ENCODE data around the gene SNORC.

SNORC gene

DNA sequence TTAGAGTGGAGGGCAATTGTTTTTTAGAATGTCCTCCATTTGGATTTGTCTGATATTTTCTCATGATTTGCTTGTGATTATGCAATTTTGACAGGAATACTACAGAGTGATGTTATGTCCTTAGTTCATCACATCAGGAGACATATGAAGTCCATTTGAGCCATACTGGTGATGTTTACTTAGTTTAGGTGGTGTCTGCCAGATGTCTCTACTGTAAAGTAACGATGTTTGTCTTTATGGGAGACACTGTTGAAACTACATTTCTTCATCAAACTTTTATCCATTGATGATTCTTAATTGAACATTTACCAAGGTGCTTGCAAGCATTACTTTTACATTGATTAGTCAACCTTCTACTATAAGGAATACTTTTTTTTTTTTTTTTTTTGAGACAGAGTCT, 4.9 kb upstream of the SNORC start:
- in situ Hi-C loops (cut with HindIII; ENCODE audit: low sequenced_read_pairs), result loop anchor here (25.0 kb wide), 1 partner anchor 372 kb away; no protein-coding TSS in a partner anchor

DNA sequence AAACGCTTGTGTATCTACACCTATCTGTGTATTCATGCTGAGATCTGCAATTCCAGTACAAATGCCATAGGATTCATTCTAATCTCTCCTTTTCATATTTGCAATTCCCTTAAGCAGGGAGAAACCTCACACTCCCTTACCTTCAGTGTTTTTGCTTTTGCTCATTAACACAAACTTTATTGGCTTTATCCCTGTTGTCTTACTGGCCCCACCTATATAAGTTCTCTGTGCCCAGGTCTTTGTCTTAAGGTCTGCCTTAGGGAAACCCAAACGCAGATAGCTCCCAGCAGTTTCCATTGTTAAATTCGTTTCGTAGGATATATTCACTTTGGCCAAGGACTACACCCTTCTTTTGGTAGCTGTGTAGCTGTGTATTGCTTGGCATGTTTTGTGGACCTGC, 4.0 kb upstream of the SNORC start:
- in situ Hi-C loops (cut with HindIII; ENCODE audit: low sequenced_read_pairs), result loop anchor here (25.0 kb wide), 1 partner anchor 371 kb away; no protein-coding TSS in a partner anchor

DNA sequence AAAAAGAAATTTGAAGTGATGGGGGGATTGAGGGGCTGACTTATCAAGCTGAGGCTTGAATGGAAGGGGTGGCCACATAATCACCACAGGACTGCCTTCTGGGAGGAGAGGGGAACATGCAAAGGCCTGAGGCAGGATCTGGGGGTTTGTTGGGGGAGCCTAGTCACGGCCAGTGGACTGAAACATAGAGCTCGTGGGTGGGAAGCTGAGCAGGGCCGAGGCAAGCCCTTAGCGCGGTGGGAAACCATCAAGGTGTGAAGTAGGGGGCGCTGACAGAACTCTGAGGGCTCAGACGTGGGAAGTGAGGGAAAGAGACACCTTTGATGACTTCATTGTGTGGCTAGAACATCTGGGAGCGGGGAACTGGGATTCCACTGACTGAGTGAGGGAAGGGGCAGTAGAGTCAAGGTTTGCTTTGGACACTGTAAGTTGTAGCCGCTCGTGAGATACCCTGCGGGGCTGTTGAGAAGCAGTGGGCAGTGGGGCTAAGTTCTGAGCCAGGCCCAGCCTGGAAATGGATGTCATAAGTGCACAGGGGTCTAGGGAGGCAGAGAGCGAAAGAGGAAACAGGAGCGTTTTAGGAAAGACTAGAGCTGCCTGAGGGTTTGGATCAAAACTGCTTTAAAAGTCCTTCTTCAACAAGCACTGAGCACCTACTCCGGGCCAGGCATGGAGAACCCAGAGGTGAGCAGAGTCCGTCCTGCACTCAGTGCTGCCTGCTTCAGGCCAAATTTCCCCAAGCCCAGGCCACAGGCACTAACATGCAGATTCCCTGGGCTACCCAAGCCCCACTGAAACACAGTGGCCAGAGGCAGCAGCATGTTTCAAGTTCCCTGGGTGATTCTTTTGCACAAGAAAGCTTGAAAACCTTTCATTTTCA, 686 bp upstream of the SNORC start:
- in situ Hi-C loops (cut with HindIII; ENCODE audit: low sequenced_read_pairs), result loop anchor here (5.0 to 25.0 kb wide), 2 partner anchors 98 to 368 kb away; no protein-coding TSS in a partner anchor

DNA sequence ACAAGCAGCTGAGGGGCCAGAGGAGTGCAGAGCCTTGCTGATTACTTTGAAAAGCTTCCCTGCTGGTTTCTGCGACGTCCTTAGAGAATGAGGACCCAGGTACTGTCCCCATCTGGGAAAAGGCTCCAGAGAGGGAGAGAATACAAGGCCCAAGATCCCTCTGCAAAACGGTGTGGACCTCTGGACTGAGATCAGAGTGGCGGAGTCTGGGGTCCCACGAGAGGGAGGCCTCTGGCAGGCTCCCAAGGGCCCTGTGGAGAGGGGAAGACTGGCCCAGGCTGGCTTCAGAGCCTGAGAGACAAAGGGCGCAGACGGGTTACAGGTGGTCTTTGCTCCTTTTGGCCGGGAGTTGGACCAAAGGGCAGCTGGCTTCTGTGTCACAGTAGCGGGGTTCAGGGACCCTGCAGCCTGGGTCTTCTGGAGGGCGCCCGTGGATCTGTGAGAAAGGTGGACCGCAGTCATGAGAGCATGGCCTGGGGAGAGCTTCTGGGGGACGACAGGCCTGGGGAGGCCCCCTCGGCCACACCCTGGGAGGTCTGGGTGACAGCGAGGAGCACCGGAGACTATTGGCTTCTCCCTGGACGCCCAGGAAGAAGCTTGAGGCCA, 805 bp downstream of the SNORC start:
- in situ Hi-C loops (cut with HindIII; ENCODE audit: low sequenced_read_pairs), result loop anchor here (5.0 to 25.0 kb wide), 2 partner anchors 96 to 366 kb away; no protein-coding TSS in a partner anchor

DNA sequence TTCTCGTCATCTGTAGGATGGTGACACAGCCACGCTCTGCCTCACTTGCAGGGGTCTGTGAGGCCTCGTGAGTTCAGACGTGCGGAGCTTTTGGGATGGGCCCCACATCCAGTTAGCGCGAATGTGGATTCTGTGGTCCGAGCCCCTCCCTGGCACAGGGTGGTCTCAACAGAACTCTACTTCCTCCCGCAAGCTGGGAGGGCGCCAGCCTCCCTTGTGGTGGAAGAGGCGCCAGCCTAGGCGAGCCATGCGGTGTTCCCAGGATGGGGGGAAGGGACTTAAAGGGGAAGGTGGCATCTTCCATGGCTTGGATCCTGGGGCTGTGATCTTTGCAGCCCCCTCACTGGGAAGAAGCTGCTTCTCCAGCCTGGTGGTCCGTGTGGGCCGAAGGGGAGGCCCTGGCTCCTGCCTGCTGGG, 1.4 kb downstream of the SNORC start:
- in situ Hi-C loops (cut with HindIII; ENCODE audit: low sequenced_read_pairs), result loop anchor here (5.0 to 25.0 kb wide), 2 partner anchors 96 to 366 kb away; no protein-coding TSS in a partner anchor

DNA sequence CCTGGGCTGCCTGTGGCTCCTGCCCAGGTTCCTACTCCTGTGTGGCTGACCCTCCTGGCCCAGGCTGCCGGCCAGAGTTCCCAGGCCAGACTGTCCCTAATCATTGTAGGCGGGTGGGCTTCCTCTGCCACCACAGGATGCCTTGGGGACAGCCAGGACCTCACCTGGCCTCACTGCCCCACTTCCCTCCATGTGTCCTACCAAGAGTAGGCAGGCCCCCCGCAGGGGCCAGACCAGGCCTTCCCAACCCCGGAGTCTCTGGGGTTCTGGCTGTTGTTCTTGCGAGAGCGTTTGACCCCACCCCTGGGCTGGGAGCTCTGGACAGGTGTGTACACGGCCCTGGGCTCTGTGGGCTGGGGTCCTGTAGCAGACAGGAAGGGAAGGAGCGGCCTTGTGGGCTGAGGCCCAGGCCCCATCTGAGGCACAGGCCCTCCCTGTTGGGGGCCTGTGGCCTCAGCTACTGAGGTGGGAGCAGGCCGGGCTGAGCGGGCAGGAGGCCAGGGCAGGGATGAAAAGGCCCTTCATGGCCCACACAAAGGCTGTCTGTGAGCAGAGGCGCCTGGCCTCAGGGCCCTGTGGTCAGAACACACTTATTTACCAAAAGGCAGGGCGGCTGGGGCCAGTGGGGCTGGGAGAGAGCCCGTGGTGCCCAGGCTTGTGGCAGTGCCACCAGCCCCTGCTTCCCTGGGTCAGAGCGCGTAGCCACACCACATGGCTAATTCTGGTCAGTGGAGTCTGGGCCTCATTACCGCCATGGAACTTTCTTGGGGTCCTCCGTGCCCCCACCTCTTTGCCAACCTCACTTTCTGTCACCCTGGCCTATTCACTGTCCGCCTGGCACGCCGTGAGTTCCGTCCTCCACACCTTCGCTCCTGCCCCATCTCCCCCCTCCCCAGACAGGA, 2.0 kb downstream of the SNORC start:
- in situ Hi-C loops (cut with HindIII; ENCODE audit: low sequenced_read_pairs), result loop anchor here (5.0 to 25.0 kb wide), 2 partner anchors 95 to 365 kb away; no protein-coding TSS in a partner anchor

DNA sequence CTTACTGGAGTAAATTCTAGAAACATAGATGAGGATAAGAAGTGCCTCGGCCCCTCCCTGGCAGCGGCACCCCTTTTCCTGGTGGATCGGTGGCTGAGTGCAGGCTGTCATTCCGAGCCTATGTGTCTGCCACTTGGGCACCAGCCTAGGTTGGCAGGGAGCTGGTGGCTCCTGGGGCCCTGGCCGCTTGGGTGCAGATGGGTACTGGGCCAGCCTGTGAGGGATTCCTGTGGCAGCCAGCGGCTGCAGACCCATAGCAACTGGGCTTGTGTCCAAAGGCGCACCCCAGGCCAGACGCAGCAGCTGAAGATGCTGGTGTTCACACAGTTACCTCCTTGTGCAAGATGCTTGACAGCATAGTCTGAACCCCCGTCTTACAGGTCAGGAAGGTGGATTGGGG, 2.8 kb downstream of the SNORC start:
- in situ Hi-C loops (cut with HindIII; ENCODE audit: low sequenced_read_pairs), result loop anchor here (5.0 to 25.0 kb wide), 2 partner anchors 94 to 364 kb away; no protein-coding TSS in a partner anchor

DNA sequence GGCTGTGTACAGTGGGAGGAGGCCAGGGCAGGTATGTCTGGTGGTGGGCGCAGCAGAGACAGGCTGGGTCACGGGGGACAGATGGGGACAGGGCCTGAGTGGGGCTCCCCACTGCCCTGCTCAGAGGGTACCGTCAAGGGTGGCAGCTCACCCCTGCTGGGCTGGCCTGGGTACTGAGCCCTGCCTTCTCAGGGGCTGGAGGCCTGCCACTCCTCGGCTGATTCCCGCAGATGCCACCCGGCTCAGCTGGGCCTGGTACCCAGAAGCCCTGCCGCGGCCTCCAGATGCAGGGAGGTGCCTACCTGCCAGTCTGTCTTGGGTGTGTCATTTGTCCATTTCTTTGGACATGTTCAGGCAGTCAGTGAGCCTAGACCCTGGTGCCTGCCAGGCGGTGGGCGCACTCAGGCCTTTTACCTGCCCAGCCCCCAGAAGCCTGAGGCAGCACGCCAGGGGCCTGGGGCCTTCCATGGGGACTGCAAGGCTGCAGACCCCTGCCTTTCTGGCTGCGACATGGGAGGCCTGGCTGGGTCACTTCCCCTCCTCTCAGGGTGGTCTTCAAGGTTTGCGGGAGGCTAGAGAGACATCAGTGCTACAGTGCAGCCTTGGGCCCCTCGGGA, 3.3 kb downstream of the SNORC start:
- in situ Hi-C loops (cut with HindIII; ENCODE audit: low sequenced_read_pairs), result loop anchor here (5.0 to 25.0 kb wide), 2 partner anchors 94 to 364 kb away; no protein-coding TSS in a partner anchor

DNA sequence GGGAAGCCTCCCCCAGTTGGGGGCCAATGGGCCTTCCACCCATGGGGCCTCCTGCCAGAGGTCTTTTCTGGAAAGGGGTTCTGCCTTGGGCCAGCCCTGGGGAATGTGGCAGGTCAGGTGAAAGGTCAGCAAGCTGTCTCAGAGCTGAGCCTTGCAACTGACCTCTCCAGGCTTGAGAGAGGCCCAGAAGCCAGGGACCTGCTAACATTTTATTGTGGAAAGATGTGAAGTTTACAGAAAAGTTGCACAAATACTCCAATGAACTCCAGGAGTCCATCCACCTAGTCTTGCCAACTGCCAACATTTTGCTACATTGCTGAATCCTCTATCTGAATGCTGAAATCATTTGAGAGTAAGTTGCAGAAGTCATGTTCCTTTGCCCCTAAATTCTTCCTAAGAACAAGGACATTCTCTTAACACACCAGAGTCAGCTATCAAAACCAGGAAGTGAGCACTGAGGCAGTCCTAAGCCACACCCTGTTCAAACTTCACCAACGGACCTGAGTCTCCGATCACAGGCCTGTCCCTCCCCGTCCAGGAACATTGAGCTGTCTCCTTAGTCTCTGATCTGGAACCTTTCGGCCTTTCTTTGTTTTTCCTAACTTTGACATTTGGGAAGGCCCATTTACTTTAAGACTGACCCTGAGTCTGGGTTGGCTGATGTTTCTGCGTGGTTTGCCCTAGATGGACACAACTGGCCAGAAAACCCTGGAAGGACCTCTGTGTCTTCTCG, 4.0 kb downstream of the SNORC start:
- in situ Hi-C loops (cut with HindIII; ENCODE audit: low sequenced_read_pairs), result loop anchor here (5.0 to 25.0 kb wide), 2 partner anchors 93 to 363 kb away; no protein-coding TSS in a partner anchor

DNA sequence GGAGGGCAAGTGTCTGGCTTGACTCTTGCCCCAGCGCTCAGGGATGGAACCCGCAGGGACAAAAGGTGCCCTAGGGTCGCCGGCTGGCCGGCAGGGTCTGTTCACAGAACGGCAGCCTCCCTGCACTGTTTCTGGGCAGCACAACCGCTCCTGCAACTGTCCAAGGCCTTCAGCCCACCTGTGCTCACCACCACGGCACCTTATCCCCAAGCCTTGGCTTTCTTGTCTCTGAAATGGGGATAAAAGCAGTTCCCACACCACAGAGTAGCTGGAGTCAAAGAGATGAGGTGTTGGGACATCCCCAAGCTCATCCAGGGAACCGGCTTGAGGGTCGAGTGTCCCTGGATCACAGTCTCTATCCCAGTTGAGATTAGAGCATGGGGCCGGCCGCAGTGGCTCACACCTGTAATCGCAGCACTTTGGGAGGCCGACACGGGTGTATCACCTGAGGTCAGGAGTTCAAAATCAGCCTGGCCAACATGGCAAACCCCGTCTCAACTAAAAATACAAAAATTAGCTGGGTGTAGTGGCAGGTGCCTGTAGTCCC, 4.7 kb downstream of the SNORC start:
- in situ Hi-C loops (cut with HindIII; ENCODE audit: low sequenced_read_pairs), result loop anchor here (5.0 to 25.0 kb wide), 2 partner anchors 93 to 363 kb away; no protein-coding TSS in a partner anchor

DNA sequence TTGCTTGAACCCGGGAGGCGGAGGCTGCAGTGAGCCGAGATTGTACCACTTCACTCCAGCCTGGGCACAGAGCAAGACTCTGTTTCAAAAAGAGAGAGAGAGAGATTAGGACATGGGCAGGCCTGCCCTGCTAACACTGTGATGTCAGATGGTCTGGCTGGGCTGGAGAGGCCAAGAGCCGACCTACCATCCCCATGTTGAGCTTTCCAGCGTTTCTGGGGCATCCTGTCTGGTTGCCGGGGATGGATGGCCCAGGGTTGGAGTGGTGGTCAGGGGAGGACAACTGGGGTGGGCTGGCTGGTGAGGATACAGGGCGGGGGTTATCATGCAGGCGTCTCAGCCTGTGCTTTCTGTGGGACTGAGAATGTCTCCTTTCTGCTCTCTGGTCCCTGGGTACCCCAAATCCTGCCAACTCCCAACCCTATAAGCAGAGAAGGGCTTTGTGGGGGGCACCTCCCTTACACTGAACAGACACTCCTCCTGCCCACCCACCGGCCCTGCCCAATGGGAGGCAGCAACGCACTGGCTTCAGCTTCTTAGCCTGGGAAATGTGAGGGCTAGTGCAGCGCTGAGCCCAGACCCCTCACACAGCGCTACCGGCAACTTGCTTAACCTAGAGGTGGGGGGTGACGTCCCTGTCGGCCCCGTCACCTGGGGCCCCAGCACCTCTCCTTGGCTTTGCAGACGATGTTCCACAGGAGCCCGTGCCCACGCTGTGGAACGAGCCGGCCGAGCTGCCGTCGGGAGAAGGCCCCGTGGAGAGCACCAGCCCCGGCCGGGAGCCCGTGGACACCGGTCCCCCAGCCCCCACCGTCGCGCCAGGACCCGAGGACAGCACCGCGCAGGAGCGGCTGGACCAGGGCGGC, 5.4 kb downstream of the SNORC start:
- in situ Hi-C loops (cut with HindIII; ENCODE audit: low sequenced_read_pairs), result no loop called here

DNA sequence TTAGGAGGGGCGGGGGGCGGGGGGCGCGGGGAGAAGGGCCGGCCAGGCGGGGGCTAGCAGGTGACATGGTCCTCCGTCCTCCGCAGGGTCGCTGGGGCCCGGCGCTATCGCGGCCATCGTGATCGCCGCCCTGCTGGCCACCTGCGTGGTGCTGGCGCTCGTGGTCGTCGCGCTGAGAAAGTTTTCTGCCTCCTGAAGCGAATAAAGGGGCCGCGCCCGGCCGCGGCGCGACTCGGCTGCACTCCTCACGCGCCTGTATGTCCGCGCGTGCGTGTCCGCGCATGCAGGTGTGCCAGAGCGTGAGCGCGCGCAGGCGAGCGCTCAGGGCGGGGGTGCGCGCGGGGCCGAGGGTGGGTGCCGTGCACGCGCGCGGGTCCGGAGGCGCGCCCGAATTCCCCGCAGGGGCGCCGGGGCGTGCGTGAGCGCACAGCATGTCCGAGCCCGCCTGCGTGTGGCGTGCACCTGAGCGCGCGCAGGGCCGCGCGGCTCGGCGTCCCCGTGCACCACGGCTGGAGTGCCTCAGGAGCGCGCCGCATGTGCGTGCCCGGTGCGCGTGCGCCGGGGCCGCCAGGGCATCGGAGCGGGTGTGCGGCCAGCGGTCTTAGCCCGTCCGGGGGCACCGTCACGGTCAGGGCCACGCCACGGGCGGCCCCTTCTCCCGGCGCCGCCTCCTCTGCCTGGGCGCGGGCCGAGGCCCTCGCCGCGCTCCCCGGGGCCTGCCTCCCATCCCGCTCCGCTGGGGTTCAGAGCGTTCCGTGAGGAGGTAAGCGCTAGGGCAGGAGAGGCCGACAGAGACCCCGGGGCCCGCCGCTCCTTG, 6.3 kb downstream of the SNORC start:
- in situ Hi-C loops (cut with HindIII; ENCODE audit: low sequenced_read_pairs), result no loop called here

DNA sequence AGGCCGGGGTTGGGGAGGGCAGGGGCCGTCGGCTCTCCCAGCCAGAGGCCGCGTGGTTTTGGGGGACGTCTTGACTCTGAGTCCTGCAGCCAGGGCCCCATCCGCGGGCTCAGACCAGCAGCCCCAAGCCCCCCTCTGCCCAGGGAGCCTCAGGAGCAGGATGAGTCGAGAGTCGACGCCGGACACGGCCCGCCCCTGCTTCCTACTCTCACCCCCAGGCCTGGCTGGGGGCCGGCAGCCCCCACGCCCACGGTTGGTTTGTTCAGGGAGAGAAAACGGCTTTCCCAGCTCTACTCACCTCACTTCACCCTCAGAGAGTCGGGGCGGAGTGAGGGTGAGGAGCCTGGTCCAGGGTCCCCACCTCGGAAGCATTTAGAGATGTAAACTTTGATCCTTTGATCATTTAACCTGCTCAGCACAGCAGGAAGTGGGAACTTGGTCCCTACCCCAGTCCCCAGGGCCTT, 6.9 kb downstream of the SNORC start:
- in situ Hi-C loops (cut with HindIII; ENCODE audit: low sequenced_read_pairs), result no loop called here

DNA sequence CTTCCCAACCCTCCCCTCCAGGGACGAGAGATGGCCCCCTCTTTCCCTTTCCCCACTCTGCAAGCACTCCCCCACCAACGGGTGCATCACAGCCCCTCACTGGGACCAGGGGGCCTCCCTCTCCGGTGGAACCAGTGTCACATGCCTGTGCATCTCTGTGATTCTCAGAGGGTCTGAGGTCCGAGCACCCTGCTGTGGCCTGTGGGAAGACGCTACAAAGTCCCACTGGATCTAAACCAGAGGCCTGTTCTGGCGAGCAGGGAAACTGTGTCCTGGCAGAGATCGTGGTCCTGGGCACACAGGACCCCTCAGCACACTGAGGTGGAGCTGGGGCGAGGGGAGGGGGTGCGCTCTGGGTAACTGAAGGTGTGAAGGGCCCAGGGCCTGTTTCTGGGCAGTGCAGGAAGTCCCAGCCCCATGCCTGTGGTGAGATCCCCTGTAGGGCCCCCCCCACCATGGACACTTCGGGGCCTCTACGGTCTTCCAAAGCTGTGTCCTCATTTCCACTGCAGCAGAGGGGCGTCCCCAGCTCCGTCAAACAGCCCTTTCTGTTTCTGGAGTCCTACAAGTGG, 8.0 kb downstream of the SNORC start:
- in situ Hi-C loops (cut with HindIII; ENCODE audit: low sequenced_read_pairs), result no loop called here

DNA sequence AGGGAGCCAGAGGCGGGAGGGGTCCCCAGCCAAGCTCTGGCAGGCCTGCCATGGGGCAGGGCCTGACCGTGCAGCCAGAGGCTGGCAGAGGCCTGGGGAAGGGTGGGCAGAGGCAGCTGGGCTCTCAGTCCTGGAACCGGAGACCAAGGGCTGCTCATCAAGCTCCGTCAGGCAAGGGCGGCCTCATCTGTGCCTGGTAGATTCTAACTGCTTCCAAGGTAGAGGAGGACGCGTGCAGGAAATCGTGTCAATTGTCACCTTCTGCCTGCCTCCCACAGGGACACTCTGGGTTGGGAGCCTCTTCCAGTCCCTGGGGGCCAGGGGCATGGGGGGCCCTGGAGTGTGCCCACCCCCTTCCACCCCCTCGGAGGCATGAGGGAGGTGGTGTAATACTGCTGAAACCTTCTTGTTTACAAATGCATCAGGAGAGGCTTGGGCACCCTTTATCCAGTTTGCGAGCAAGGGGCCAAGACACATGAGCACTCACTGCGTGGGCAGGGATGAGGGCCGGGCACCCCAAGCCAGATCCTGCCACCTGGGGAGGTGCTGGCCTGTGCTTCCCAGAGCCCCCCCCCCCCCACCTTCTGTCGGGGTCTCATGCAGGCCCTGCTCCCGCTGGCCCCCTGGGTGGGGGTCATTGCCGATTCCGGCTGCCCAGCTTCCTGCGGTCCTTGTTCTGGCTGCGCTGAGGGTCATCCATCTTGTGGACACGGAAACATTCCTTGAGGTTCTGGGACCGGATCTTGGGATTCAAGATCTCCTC, 9.0 kb downstream of the SNORC start:
- in situ Hi-C loops (cut with HindIII; ENCODE audit: low sequenced_read_pairs), result no loop called here
